Adrenal gland (tissue), 5 donors: ENCODE data around the gene NOL6.

Experiments used
- POLR2A ChIP-seq, 2 donors: fragments of 450-650 bp; IDR thresholded peaks; one replicate each; pipeline ENCODE4 v1.6.1; 2017; ENCODE audit warnings: antibody characterized with exemption in 2 of 2, mild to moderate bottlenecking in 2 of 2, moderate library complexity in 1 of 2
- TF ChIP-seq, protein P1 (sequence below), 6 experiments: fragments of 450-650 bp in 4 of 6; fragments of 200-600 bp in 2 of 6; sonication (generic) in 1 of 6; IDR thresholded peaks; 1 replicate in 5 of 6; 2 replicates in 1 of 6; pipeline versions ENCODE4 v1.5.1 to v1.8.0; 2016 to 2021; ENCODE audit warnings: antibody characterized with exemption in 6 of 6, mild to moderate bottlenecking in 2 of 6, moderate library complexity in 1 of 6
- donor health status: DM: no; HTN: no; CAD: no.

- TF ChIP-seq, protein P1, sequence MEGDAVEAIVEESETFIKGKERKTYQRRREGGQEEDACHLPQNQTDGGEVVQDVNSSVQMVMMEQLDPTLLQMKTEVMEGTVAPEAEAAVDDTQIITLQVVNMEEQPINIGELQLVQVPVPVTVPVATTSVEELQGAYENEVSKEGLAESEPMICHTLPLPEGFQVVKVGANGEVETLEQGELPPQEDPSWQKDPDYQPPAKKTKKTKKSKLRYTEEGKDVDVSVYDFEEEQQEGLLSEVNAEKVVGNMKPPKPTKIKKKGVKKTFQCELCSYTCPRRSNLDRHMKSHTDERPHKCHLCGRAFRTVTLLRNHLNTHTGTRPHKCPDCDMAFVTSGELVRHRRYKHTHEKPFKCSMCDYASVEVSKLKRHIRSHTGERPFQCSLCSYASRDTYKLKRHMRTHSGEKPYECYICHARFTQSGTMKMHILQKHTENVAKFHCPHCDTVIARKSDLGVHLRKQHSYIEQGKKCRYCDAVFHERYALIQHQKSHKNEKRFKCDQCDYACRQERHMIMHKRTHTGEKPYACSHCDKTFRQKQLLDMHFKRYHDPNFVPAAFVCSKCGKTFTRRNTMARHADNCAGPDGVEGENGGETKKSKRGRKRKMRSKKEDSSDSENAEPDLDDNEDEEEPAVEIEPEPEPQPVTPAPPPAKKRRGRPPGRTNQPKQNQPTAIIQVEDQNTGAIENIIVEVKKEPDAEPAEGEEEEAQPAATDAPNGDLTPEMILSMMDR (IDR thresholded peaks at IDR 0.05): peak in 1 of 6 experiments; percentile 34
- TF ChIP-seq POLR2A (IDR thresholded peaks at IDR 0.05): no peak
These were observed 24.7 kb upstream of the NOL6 start for GRCh38 chr9:33498387-33498786.
